Epithelial cell of esophagus (primary cell): ENCODE data around the gene CRYBA4.

Source experiments
- DNase-seq: peaks from one replicate; pipeline ENCODE4 v3.0.0; 2010; ENCODE audit warnings: low read depth
- H3K4me3 ChIP-seq: 2 replicates; pipeline ENCODE4 v1.5.1; 2011; ENCODE audit warnings: mild to moderate bottlenecking, low read length, control low read depth
- TF ChIP-seq, protein P1 (sequence below): IDR thresholded peaks from 2 replicates; pipeline ENCODE4 v1.5.1; 2011; ENCODE audit warnings: low read depth, mild to moderate bottlenecking, low read length, control low read depth, inconsistent platforms; ENCODE audit not compliant: insufficient read depth; ENCODE audit errors: missing control alignments

Gene CRYBA4

DNA sequence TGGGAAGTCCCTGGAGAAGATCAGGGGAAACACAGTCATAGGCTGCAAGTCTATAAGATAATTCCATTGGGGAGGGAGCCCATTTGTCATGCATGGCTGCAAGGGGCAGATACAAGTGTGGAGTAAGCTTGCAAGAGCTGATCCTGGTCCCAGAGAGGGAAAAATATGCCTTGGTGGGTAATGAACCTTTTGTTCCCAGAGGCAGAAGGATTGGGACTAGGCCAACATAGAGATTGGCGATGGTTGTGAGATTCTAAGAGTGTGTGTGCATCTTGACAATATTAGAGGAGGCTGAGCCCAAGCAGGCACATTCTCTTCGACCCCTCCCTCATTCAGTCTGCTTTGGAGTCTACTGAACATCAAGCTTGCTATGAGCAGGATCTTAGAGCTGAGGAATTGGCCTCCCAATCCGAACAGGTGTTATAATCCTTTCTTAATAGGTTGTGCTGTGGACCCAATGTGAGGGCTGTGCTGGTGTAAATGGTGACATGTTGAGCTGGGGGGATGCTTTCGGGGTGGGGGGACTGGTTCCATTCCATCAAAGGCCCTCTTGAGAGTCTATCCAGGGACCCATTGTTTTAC lies 54.0 kb downstream of the CRYBA4 start:
- no peak overlapping the region for H3K4me3 ChIP-seq
- DNase-seq, result no peak
- TF ChIP-seq, protein P1, sequence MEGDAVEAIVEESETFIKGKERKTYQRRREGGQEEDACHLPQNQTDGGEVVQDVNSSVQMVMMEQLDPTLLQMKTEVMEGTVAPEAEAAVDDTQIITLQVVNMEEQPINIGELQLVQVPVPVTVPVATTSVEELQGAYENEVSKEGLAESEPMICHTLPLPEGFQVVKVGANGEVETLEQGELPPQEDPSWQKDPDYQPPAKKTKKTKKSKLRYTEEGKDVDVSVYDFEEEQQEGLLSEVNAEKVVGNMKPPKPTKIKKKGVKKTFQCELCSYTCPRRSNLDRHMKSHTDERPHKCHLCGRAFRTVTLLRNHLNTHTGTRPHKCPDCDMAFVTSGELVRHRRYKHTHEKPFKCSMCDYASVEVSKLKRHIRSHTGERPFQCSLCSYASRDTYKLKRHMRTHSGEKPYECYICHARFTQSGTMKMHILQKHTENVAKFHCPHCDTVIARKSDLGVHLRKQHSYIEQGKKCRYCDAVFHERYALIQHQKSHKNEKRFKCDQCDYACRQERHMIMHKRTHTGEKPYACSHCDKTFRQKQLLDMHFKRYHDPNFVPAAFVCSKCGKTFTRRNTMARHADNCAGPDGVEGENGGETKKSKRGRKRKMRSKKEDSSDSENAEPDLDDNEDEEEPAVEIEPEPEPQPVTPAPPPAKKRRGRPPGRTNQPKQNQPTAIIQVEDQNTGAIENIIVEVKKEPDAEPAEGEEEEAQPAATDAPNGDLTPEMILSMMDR, result no peak

- no peak for DNase-seq
- TF ChIP-seq, protein P1, result no peak
- H3K4me3 ChIP-seq, result no peak overlapping the region
These were observed 55.5 kb downstream of the CRYBA4 start for GRCh38 chr22:26677217-26677616.

- DNase-seq, result peak; percentile 76
- H3K4me3 ChIP-seq, result no peak overlapping the region
- TF ChIP-seq, protein P1, result peak; percentile 99
These were observed 57.4 kb downstream of the CRYBA4 start for GRCh38 chr22:26679003-26679629.
